HG03457 (cell line): ENCODE results near the gene EPS15.
"Not testable (repeated sequence)": the region's sequence is repeated elsewhere in the genome, so short reads cannot be mapped to it uniquely, and the experiment has no call there.

Source experiments
- ATAC-seq: cut with Tn5 transposase; IDR thresholded peaks from one replicate; pipeline ENCODE4 v1.9.1; 2021; ENCODE audit warnings: moderate number of reproducible peaks; ENCODE audit not compliant: unreplicated experiment

The EPS15 gene

GRCh38 chr1:51473331-51474115 lies 45.5 kb downstream of the EPS15 start:
- no peak for ATAC-seq

DNA sequence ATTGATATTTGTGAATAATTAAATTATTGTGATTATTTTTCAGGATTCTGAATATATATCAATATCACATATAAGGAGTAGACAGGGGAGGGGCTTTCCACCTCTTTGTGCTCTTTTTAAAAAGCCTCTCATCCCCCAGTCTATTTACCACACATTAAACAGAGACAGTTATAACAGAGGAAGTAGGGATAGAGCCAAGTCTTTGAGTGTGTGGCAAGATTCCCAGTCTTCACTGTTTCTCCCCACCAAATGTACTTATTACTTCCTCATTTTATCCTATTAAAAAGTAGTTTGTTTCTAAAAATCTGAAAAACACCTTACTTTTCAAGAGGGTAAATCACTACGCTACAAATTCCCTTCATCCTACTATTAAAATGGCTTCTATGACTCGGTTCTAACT lies 46.7 kb downstream of the EPS15 start:
- ATAC-seq = no peak

- no peak for ATAC-seq
These were observed 49.5 kb downstream of the EPS15 start for GRCh38 chr1:51469518-51469917.

DNA sequence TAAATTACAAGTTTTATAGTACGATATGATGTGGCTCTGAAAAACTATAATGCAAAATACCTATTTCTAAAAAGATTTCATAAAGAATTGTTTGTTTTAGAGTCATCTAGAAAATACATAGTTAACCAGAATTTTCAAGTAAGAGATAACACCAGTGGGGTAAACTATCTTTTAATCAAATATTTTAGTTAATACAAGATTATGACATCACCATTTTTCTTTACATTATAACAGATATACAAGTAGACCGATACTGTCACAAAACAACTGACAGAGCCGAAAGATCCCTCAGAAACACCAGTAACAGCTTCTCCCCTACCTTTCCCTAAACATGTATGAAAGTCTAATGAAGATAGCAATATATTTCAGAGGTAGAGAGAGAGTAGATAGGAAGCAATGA lies 54.2 kb downstream of the EPS15 start:
- no peak for ATAC-seq

GRCh38 chr1:51463561-51463960 lies 55.5 kb downstream of the EPS15 start:
- ATAC-seq = no peak

DNA sequence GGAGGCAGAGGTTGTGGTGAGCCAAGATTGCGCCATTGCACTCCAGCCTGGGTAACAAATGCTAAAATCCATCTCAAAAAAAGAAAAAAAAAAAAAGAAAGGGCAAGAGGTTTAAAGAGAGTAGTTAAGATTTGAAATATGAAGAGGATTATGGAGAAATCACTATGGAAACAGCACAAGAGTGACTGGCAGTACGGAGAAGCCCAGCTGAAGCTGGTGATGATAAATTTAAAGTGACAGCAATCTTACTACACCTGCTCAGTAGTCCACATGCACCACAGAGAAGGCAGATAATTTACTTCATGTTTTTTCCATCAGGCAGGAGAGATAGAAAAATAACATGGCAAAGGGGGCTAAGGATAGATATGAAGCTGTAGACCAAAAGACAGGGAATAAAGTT lies 56.8 kb downstream of the EPS15 start:
- ATAC-seq = not testable (repeated sequence)

DNA sequence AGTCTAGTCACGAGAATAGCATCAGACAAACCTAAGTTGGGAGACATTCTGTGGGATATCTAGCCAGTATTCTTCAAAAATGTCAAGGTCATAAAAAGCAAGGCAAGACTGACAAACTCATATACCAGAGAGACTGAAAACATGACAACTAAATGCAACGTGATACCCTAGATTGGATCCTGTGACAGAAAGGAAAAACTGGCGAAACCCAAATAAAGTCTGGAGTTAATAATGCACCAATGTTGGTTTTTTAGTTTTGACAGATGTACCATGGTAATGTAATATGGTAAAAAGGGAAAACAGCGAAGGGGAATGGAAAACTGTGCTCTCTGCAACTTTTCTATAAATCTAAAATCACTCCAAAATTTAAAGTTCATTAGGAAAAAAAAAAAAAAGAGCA lies 64.5 kb downstream of the EPS15 start:
- ATAC-seq = no peak

DNA sequence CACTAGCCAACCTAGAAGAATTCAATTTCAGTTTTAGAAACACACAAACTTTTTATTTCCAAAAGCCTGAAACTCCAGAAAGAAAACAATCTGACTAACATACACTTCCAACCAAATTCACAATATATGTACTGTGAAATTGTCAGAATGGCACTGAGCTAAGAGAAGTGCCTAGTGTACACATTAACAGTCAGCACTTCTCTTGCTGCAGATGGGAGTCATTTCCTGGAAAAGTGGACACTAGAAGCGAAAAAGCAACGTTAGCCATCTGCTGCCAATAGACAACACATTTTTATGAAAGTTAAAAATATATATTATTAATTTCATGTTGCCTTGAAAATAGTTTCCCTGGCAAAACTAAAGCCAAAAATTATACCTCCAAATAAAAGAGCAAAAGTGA lies 66.1 kb downstream of the EPS15 start:
- ATAC-seq = no peak

GRCh38 chr1:51448844-51449454 lies 70.1 kb downstream of the EPS15 start:
- not testable (repeated sequence) for ATAC-seq

GRCh38 chr1:51445351-51446090 lies 73.5 kb downstream of the EPS15 start:
- no peak for ATAC-seq

DNA sequence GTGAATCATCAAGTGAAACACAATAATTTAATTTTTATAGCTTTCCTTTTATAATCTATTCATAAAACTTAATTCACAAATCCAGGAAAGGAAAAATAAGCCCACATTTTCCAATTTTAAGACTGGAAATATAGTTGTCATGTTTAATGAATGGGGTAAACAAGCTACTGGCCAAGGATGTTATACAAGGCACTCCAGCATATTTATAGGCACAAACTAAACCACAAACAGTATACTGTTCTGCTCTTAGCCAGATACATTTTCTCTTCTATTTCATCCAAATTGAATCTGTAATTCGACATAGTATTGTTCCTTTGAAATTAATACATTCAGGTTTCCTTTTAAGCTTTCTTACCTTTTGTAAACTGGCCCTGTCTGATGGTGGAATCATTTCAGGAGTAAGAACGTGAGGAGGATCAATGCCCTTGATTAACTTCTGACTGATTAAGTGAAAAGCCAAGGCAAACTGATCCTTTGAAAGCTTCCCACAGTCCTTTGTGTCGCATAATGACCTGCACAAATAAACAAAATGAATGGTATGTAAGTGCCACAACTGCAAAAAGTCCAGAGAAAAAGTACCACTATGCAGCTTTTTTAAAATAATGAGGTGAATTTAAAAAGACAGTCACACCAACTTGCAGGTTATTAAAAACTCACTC lies 74.4 kb downstream of the EPS15 start:
- ATAC-seq = no peak

- ATAC-seq = no peak
These were observed 75.0 kb downstream of the EPS15 start for GRCh38 chr1:51444096-51444495.

DNA sequence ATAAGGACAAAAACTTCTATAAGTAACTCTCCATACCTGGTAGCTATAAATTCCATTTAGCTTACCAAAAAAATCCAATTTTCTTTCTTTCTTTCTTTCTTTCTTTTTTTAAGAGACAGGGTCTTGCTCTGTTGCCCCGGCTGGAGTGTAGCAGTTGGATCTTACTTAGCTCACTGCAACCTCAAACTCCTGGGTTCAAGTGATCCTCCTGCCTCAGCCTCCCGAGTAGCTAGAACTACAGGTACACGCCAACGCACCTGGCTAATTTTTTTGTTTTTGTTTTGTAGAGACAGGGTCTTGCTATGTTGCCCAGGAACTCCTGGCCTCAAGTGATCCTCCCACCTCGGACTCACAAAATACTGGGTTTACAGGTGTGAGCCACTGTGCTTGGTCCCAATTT lies 75.5 kb downstream of the EPS15 start:
- ATAC-seq = no peak

GRCh38 chr1:51442616-51443015 lies 76.5 kb downstream of the EPS15 start:
- no peak for ATAC-seq

- ATAC-seq = no peak
These were observed 76.9 kb downstream of the EPS15 start for GRCh38 chr1:51442198-51442597.

GRCh38 chr1:51439895-51440294 lies 79.2 kb downstream of the EPS15 start:
- no peak for ATAC-seq

DNA sequence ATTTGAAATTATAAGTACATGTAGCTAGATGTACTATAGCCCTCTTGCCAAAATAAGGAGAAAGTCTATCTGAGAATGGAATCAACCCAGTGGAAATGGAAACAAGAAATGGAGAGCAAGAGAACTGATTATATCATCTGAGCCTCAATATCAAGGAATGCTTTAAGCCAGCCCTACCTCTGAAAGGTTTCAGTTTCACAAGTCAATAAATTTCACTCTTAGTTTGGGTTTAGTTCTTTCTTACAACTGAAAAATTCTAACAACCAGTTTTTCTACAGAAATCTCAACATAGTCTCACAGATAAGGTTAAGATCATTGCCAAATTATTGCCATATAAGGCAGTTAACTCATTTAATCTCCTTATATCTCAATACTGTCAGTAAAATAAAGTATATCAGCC lies 80.0 kb downstream of the EPS15 start:
- no peak for ATAC-seq

- not testable (repeated sequence) for ATAC-seq
These were observed 81.7 kb downstream of the EPS15 start for GRCh38 chr1:51437391-51437790.

DNA sequence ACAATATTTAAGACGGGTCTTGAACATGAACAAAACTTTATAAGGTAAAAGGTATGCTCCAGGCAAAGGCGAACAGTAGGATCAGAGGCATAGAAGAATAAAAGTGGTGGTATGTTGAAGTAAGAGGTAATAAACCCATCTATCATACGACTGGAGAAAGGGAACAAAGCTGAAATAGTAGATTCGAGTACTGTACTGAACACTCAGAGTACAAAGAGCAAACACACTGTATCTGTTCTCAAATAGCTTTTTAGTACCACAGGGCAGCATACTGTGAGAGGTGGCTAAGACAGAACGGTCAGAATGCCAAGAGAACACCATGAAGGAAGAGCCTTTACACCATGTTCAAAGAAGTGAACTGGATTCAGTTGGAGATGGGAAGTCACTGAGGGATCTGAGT lies 83.2 kb downstream of the EPS15 start:
- ATAC-seq = no peak

DNA sequence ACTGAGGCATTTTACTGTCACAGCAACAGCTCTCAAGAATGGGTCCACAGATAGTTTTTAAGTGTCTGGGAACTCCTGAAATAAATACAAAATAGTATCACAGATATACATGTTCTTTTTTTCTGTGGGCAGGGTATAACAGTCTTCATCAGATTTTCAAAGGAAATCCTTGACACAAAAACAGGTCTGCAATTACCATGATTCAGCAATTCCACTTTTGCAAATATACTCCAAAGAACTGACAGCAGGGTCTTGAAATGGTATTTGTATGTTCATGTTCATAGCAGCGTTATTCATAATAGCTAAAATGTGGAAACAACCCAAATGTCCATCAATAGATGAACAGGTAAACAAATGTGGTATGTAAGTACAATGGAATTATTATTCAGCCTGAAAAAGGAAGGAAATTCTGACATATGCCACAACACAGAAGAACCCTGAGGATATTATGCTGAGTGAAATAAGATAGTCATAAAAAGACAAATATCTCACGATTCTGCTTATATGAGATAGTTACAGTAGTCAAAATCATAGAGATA lies 85.0 kb downstream of the EPS15 start:
- ATAC-seq = no peak

DNA sequence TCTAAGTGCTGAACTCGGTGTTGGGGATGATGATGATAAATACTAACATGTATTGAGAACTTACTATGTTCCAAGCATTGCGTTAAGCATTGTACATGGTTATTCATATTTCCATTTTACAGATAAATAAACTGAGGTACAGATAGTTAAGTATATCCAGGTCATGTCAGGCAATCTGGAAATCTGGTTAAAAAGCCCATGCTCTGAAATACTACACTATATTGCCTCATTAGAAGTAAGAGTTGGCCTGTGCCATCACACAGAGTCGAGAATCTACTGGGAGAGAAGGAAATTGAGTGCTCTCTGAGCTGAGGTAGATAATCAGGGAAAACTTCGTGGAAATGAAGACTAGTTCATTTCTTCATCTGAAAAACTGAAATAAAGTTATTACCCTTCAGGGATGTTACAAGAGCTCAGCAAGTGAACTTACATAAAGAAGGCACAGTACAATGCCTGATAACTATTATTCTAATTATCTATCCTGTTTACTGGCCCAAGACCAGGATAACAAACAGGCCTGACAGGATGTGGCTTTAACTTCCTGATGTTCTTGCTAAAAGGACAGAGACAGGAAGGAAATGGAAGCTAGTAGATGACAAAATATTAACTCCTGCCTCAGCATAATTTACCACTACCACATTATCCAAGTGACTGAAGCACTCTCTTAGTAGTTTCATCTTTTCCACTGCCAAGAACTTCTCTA lies 85.6 kb downstream of the EPS15 start:
- no peak for ATAC-seq
